CD8-positive, alpha-beta memory T cell (primary cell): ENCODE results near the gene TMEM17. TPM values are rescaled to one million over a fixed set of nuclear protein-coding genes. Genes with fewer than 3 reads are reported as not detected.

ENCODE experiments used
- polyA plus RNA-seq: library from polyadenylated mRNA; unstranded; fragments of 300-500 nt; fragmentation: Illumina TruSeq; gene quantifications from one replicate; pipeline ENCODE4 v1.2.3, GENCODE V29; 2021
- total RNA-seq, 2 experiments: library from RNA; stranded (reverse); gene quantifications; one replicate each; pipeline ENCODE4 v1.2.3, GENCODE V29; 2021

The TMEM17 gene
- total and polyA plus RNA-seq, 3 experiments from 2014 or later, result 0.35 to 0.84 TPM; not detected in 1

Other genes starting within 250 kb of the TMEM17 start
- 10 to 100 TPM; 22.7 to 23.1 TPM for gene EHBP1, start 199.5 kb upstream of the TMEM17 start, total RNA-seq
- 12.5 TPM for gene EHBP1, start 199.5 kb upstream of the TMEM17 start, polyA plus RNA-seq